Activated T-helper 2 cell treated with anti-CD3 and anti-CD28 coated beads, Interferon-gamma antibody, Interleukin-2, Interleukin-4, amounts not matched to agents 10 μg/mL and 5 μg/mL and 100 μg/mL, durations not matched to agents 14 hours and 24 hours and 36 hours (primary cell): ENCODE data around the gene P3H3. TPM values are rescaled to one million over a fixed set of nuclear protein-coding genes. Genes with fewer than 3 reads are reported as not detected.

Experiments used
- DNase-seq: peaks from one replicate; pipeline ENCODE4 v3.0.0; 2021; ENCODE audit warnings: low spot score
- H3K27ac Mint-ChIP-seq: one replicate; pipeline ENCODE4 v1.8.0; 2021; ENCODE audit warnings: mixed read lengths
- H3K27me3 Mint-ChIP-seq: one replicate; pipeline ENCODE4 v1.8.0; 2021; ENCODE audit warnings: low read depth, mixed read lengths
- H3K36me3 Mint-ChIP-seq: one replicate; pipeline ENCODE4 v1.8.0; 2021; ENCODE audit warnings: low read depth, mixed read lengths
- H3K4me1 Mint-ChIP-seq: one replicate; pipeline ENCODE4 v1.8.0; 2021; ENCODE audit warnings: low read depth, mixed read lengths
- H3K4me3 Mint-ChIP-seq: one replicate; pipeline ENCODE4 v1.8.0; 2021; ENCODE audit warnings: low read depth, mild to moderate bottlenecking, moderate library complexity, mixed read lengths
- H3K9me3 Mint-ChIP-seq: one replicate; pipeline ENCODE4 v1.8.0; 2021; ENCODE audit warnings: mixed read lengths
- intact Hi-C: fragments of 100-400 bp; cut with micrococcal nuclease; formaldehyde crosslinking; loops from one replicate; pipeline ENCODE4 v1.15.1; 2023
- total RNA-seq: library from RNA; stranded (reverse); gene quantifications from 2 replicates; pipeline ENCODE4 v1.2.3, GENCODE V29; 2022

Gene P3H3, protein sequence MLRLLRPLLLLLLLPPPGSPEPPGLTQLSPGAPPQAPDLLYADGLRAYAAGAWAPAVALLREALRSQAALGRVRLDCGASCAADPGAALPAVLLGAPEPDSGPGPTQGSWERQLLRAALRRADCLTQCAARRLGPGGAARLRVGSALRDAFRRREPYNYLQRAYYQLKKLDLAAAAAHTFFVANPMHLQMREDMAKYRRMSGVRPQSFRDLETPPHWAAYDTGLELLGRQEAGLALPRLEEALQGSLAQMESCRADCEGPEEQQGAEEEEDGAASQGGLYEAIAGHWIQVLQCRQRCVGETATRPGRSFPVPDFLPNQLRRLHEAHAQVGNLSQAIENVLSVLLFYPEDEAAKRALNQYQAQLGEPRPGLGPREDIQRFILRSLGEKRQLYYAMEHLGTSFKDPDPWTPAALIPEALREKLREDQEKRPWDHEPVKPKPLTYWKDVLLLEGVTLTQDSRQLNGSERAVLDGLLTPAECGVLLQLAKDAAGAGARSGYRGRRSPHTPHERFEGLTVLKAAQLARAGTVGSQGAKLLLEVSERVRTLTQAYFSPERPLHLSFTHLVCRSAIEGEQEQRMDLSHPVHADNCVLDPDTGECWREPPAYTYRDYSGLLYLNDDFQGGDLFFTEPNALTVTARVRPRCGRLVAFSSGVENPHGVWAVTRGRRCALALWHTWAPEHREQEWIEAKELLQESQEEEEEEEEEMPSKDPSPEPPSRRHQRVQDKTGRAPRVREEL
- total RNA-seq: 5.2 and 5.3 TPM in 2 replicates

DNA sequence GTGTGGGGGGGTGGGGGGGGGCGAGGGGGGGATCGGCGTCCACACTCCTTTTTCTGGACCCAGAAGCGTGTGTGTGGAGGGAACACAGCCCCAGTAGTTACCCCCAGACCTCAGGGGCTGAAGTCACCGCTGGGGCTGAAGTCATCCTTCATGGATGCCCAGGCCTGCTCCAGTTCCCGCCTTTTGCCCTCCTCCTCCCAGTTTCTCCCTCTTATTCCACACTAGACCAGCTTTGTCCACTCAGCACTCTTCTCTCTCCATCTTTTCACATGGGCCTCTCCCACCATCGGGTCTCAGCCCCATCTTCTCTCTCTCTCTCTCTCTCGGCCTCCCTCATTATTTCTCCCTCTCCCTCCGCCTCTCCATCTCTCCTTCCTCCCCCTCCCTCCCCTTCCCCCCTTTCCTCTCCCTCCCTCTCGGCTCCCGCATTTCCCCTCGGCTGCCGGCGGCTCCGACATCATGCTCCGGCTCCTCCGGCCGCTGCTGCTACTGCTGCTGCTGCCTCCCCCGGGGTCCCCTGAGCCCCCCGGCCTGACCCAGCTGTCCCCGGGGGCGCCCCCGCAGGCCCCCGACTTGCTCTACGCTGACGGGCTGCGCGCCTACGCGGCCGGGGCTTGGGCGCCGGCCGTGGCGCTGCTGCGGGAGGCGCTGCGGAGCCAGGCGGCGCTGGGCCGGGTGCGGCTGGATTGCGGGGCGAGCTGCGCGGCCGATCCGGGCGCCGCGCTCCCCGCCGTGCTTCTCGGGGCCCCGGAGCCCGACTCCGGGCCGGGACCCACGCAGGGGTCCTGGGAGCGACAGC lies at the start of gene P3H3:
Gene P3H3, plus strand, starts transcription at position 426 of the 799 bp plus-strand sequence. Its CDS starts 34 bp downstream, at position 460.
- no peaks in the 10 kb centered on the region for H3K9me3 Mint-ChIP-seq
- H3K27ac Mint-ChIP-seq: peak within 1 kb of the TSS; percentile 80
- no peak for DNase-seq
- H3K27me3 Mint-ChIP-seq: peaks cover 46% of the 10 kb centered on the region
- no peaks in the 10 kb centered on the region for H3K36me3 Mint-ChIP-seq
- H3K4me3 Mint-ChIP-seq: peak within 1 kb of the TSS; percentile 85
- H3K4me1 Mint-ChIP-seq: peaks cover 20% of the 10 kb centered on the region
- intact Hi-C loops: loop anchor here (5.0 kb wide), 3 partner anchors 36 to 221 kb away; partner anchors contain the start of genes CHD4 and PTMS

DNA sequence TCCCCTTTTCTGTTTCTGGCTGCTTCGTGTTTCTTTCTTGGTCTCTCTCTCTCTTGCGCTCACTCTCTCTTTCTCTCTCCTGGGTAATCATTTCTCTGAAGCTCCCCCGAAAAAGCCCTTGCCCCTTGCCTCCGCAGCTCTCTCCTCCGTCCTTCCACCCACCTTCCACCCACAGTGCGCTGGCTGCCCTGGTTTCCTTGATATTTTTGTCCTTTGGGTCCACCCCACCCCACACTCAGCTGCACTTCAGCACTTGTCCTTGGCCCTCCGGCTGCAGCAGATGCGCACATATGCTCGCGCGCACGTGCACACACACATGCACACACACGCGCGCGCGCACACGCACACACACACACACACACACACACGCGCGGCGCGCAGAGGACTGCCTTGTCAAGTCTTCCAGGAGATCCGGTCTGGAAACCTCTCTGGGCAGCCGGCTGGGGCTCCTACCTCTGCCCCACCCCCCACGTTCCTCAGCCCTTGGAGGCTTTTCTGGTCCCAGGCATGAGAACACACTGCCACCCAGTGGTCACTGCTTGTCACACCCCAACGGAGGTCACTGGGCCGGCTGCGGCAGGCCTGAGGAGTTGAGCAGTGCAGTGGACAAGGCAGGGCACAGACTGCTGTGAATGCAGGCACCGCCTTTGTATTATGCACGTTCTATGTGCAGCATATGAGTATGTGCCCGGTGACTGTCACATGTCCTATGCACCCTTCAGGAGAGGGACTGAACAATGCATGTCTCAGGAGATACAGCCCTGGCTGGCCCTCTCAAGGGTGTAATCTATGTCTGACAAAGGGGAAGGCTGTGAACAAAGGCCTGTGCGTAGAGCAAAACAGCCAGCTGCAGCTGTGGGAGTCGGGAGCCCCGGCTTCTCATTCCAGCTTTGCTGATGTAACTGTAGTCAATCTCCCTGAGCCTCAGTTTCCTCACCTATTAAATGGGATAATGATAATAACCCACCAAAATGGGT lies 49.3 kb upstream of the P3H3 start:
- H3K27ac Mint-ChIP-seq: peak overlapping the region; percentile 66
- intact Hi-C loops: loop anchor here (2.0 kb wide), 1 partner anchor 14 kb away; no protein-coding TSS in a partner anchor
- DNase-seq: peak; percentile 81

DNA sequence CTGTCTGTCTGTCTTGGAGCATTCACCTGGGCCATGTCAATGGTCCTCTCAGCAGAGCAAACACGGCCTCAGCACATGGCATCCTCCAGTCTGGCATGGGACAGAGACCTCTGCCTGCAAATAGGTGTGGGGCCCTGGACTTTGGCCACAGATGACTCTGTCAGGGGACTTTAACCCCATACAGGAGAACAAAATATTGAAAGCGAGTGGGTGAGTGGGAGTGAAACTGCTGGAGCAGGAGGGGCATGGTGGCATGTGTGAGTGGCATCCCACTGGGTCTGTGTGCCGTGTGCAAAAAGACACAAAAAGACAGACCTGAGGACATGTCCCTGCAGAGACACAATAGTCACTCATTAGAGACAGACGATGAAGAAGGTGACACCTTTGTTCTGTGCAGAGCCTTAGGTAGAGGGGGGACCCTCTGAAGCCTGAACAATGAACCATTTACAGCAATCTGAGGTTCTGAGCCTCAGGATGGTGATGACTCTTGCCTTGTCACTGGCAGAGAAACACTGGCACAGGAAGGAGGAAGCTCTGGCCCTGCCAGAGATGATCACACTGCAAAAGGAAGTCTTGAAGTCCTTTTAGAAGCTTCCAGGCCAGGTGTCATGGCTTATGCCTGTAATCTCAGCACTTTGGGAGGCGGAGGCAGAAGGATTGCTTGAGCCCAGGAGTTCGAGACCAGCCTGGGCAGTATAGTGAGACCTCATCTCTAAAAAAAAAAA lies 48.3 kb upstream of the P3H3 start:
- Mint-ChIP-seq H3K27ac (peak overlapping the region; percentile 66), H3K9me3 (no peaks in the 10 kb centered on the region), H3K4me3 (peak overlapping the region; percentile 57), H3K36me3 (peaks cover 38% of the 10 kb centered on the region), H3K4me1 (peaks cover 80% of the 10 kb centered on the region), H3K27me3 (no peaks in the 10 kb centered on the region)
- intact Hi-C loops: loop anchor here (1.0 to 5.0 kb wide), 5 partner anchors 8 to 173 kb away; partner anchors contain the start of genes CD4, CHD4, LAG3 and MLF2
- DNase-seq: no peak

More for the DNA sequence above, 49.3 kb upstream of the P3H3 start:
- Mint-ChIP-seq H3K9me3 (no peaks in the 10 kb centered on the region), H3K4me3 (peak overlapping the region; percentile 71), H3K27me3 (no peaks in the 10 kb centered on the region), H3K36me3 (peaks cover 48% of the 10 kb centered on the region), H3K4me1 (peaks cover 77% of the 10 kb centered on the region)

DNA sequence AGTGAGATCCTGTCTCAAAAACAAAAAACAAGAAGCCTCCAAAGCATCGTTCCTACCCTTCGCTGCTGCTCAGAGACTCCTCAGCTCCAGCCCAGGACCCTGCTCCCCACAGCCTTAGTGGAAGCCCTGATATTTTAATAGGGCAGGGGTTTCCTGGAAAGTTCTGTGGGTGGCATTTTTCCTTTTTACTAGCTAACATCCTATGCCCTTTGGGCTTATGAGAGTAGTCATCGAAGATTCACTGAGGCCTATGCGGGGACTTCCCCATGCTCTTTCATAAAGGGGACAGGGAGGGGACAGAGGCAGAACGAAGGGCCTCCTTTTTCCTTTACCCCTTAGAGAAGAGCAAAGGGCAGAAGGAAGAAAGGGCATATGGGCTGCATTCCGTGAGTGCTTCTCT lies 47.6 kb upstream of the P3H3 start:
- Mint-ChIP-seq H3K4me1 (peaks cover 78% of the 10 kb centered on the region), H3K4me3 (peak overlapping the region; percentile 53), H3K27ac (peak overlapping the region; percentile 66), H3K27me3 (no peaks in the 10 kb centered on the region), H3K9me3 (no peaks in the 10 kb centered on the region), H3K36me3 (peaks cover 31% of the 10 kb centered on the region)
- no peak for DNase-seq
- intact Hi-C loops: loop anchor here (1.0 to 5.0 kb wide), 4 partner anchors 8 to 173 kb away; partner anchors contain the start of genes CD4, CHD4, LAG3 and MLF2

DNA sequence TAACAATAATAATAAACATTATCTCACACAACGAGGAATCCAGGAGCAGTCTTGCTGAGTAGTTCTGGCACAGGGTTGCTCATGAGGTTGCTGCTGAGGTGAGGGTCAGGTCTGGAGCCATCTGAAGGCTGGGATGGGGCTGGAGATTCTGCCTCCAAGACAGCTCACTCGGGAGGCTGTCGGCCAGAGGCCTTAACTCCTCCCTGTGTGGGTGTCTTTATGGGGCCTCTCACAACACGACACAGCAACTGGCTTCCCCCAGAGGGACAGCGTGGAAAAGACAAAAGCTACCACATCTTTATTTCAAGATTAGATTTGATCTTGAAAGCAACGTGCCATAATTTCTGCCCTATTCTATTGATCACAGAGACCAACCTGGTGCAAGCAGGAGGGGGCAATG lies 46.1 kb upstream of the P3H3 start:
- no peaks in the 10 kb centered on the region for H3K9me3 Mint-ChIP-seq
- peaks cover 75% of the 10 kb centered on the region for H3K4me1 Mint-ChIP-seq
- H3K4me3 Mint-ChIP-seq: peak overlapping the region; percentile 51
- DNase-seq: no peak
- no peaks in the 10 kb centered on the region for H3K27me3 Mint-ChIP-seq
- H3K36me3 Mint-ChIP-seq: peaks cover 17% of the 10 kb centered on the region
- intact Hi-C loops: loop anchor here (5.0 kb wide), 1 partner anchor 175 kb away; the partner anchor contains the start of gene CHD4
- peak overlapping the region; percentile 77 for H3K27ac Mint-ChIP-seq

DNA sequence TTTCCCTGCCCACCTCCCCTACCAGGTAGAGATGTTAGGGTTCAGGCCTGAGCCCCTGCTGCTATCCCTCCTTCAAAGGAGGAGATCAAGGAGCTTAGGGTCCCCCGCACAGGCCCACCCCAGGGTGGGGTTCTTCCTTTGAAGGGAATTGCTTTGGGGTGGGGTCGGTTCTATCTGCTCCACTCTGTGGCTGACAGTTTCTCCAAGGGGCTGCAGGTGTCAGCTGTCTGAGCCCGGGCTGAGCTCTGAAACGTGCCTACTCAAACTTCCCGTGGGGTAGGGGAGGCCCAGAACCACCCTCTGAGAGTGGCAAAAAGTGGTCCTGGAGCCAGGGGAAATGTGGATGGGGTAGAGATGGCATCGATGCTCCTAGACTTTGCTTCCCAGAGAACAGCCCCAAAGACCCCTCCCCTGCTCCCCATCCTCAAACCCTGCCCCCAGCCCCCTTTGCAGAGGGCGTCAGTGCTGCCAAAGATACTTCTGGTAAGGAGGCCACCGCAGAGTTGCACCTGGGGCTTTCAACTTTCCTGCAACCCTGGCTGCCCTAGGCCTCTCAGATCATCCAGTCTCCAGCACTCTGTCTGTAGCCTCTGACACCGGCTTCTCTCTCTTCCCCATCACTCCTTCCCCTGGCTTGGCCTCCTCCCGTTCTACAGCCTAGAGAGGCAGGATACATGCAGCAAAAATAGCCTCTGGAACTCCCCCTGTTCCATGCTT lies 45.2 kb upstream of the P3H3 start:
- intact Hi-C loops: loop anchor here (5.0 kb wide), 1 partner anchor 176 kb away; the partner anchor contains the start of gene CHD4
- Mint-ChIP-seq H3K36me3 (peaks cover 8% of the 10 kb centered on the region), H3K27ac (peak overlapping the region; percentile 77), H3K9me3 (no peaks in the 10 kb centered on the region), H3K27me3 (no peaks in the 10 kb centered on the region), H3K4me1 (peaks cover 71% of the 10 kb centered on the region), H3K4me3 (peak overlapping the region; percentile 22)
- DNase-seq: no peak

DNA sequence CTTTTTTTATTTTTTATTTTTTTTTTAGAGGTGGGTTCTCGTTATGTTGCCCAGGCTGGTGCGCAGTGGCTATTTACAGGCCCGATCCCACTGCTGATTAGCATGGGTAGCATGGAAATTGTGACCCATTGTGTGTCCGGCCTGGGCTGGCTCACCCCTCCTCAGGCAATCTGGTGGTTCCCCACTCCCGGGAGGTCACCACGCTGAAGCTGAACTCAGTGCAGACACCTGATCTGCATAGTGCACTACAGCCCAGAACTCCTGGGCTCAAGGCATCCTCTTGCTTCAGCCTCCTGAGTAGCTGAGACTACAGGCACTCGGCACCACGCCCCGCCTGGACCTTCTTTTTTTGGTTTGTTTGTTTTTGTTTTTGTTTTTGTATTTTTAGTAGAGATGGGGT lies 44.4 kb upstream of the P3H3 start:
- Mint-ChIP-seq H3K4me1 (peaks cover 69% of the 10 kb centered on the region), H3K27me3 (no peaks in the 10 kb centered on the region), H3K27ac (no peak overlapping the region), H3K36me3 (peaks cover under 1% of the 10 kb centered on the region), H3K9me3 (no peaks in the 10 kb centered on the region), H3K4me3 (no peak overlapping the region)
- DNase-seq: no peak
- intact Hi-C loops: loop anchor here (5.0 kb wide), 1 partner anchor 177 kb away; the partner anchor contains the start of gene CHD4

DNA sequence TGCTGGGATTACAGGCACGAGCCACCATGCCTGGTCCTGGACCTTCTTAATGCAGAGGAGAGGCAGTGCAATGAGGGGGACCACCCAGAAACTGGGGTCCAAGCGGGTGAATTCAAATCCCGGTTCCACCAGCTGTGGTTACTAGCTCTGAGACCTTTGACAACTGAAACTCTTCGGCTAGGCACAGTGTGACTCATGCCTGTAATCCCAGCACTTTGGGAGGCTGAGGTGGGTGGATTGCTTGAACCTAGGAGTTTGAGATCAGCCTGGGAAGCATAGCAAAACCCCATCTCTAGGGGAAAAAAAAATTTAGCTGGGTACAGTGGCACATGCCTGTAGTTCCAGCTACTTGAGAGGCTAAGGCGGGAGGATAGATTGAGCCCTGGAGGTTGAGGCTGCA lies 43.9 kb upstream of the P3H3 start:
- DNase-seq: no peak
- Mint-ChIP-seq H3K27ac (peak overlapping the region; percentile 49), H3K9me3 (no peaks in the 10 kb centered on the region), H3K4me3 (no peak overlapping the region), H3K36me3 (no peaks in the 10 kb centered on the region), H3K4me1 (peaks cover 69% of the 10 kb centered on the region), H3K27me3 (no peaks in the 10 kb centered on the region)
- intact Hi-C loops: loop anchor here (5.0 kb wide), 1 partner anchor 177 kb away; the partner anchor contains the start of gene CHD4

DNA sequence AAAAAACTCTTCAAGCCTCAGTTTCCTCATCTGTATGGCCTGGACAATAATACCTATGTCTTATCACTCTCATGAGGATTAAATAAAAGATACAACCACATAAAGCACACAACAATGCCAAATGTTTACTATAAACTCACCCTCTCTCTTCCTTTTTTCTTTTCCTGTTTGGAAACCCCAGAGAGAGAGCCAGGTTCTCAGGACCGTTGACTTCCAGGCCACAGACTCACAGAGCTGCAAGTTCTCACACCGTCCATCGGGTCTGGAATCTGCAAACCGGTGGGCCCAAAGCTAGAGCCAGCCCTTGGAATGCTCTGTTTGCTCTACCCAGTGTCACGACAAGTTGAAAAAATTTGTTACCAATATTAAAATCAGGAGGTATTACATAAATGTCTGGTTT lies 43.4 kb upstream of the P3H3 start:
- DNase-seq: no peak
- H3K36me3 Mint-ChIP-seq: peaks cover 5% of the 10 kb centered on the region
- intact Hi-C loops: loop anchor here (5.0 kb wide), 2 partner anchors 108 to 177 kb away; partner anchors contain the start of gene CHD4
- peaks cover 65% of the 10 kb centered on the region for H3K4me1 Mint-ChIP-seq
- H3K27me3 Mint-ChIP-seq: no peaks in the 10 kb centered on the region
- no peaks in the 10 kb centered on the region for H3K9me3 Mint-ChIP-seq
- peak overlapping the region; percentile 49 for H3K27ac Mint-ChIP-seq
- H3K4me3 Mint-ChIP-seq: no peak overlapping the region

DNA sequence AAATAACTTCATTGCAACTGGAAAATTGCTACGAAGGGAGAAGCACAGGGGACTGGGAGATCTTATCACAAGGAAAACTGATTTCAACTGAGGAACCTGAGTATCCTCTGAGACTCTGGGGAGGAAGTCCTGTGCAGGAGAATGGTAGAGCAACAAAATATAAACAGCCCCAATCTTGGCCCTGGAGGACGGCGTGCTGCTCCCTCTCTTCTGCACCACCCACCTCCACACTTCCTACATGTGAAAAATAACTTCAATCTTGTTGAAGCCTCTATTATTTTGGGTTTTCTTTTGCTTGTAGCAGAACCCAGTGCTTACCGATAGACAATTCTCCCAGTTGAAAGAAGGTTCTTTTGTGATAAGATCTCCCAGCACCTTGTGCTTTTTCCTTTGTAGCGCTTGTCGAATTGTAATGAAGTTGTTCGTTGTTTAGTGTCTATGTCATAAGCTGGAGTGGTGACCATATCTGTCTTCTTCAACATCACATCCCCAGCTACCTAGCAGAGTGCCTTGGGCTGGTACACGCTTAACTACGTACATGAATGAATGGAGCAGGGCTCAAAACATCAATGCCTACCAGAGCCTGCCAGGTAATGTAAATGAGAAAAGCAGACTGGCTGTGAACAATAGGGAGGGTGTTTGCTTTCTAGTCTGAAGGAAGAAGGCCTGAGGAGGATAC lies 41.7 kb upstream of the P3H3 start:
- Mint-ChIP-seq H3K9me3 (no peaks in the 10 kb centered on the region), H3K36me3 (peaks cover 19% of the 10 kb centered on the region), H3K27ac (peak overlapping the region; percentile 84), H3K27me3 (no peaks in the 10 kb centered on the region), H3K4me3 (peak overlapping the region; percentile 43), H3K4me1 (peaks cover 58% of the 10 kb centered on the region)
- DNase-seq: no peak
- intact Hi-C loops: loop anchor here (5.0 kb wide), 1 partner anchor 106 kb away; no protein-coding TSS in a partner anchor
